Neural crest cell (in vitro differentiated cells): ENCODE measurements around the gene LRRC8D. TPM values are rescaled to one million over a fixed set of nuclear protein-coding genes. Genes with fewer than 3 reads are reported as not detected.

ENCODE experiments used
- DNase-seq: peaks from one replicate; pipeline ENCODE4 v3.0.0; 2021; ENCODE audit warnings: low read depth, mixed read lengths, low spot score
- H3K27ac Mint-ChIP-seq: one replicate; pipeline ENCODE4 v1.8.0; 2021; ENCODE audit warnings: mild to moderate bottlenecking, mixed read lengths; ENCODE audit not compliant: unreplicated experiment
- H3K27me3 Mint-ChIP-seq: 2 replicates; pipeline ENCODE4 v1.8.0; 2021; ENCODE audit warnings: low read depth, mild to moderate bottlenecking, mixed read lengths
- H3K36me3 Mint-ChIP-seq: 2 replicates; pipeline ENCODE4 v1.8.0; 2021; ENCODE audit warnings: low read depth, mild to moderate bottlenecking, mixed read lengths
- H3K4me1 Mint-ChIP-seq: 2 replicates; pipeline ENCODE4 v1.8.0; 2021; ENCODE audit warnings: mixed read lengths
- H3K4me3 Mint-ChIP-seq: one replicate; pipeline ENCODE4 v1.8.0; 2021; ENCODE audit warnings: mild to moderate bottlenecking, mixed read lengths
- H3K9me3 Mint-ChIP-seq: 2 replicates; pipeline ENCODE4 v1.8.0; 2021; ENCODE audit warnings: mixed read lengths
- CTCF ChIP-seq: fragments of 200-600 bp; sonication (generic); conservative IDR thresholded peaks from 2 replicates; pipeline ENCODE4 v1.5.0; 2021; ENCODE audit warnings: antibody characterized with exemption, mild to moderate bottlenecking
- total RNA-seq: library from RNA; stranded (reverse); gene quantifications from 2 replicates; pipeline ENCODE4 v1.2.1, GENCODE V29; 2021

Gene LRRC8D
- total RNA-seq, 1 donor from 2014 or later: 44.9 TPM

- Mint-ChIP-seq H3K4me3 (no peak overlapping the region), H3K4me1 (peaks cover 23% of the 10 kb centered on the region)
These were observed 16.1 kb upstream of the LRRC8D start for GRCh38 chr1:89804642-89805237.

GRCh38 chr1:89806616-89807015 lies 14.2 kb upstream of the LRRC8D start:
- no peak overlapping the region for H3K4me3 Mint-ChIP-seq

More at GRCh38 chr1:89804642-89805237, 16.1 kb upstream of the LRRC8D start:
- Mint-ChIP-seq H3K36me3 (no peaks in the 10 kb centered on the region), H3K9me3 (no peaks in the 10 kb centered on the region), H3K27me3 (no peaks in the 10 kb centered on the region), H3K27ac (no peak overlapping the region)
- DNase-seq: peak; percentile 96
- TF ChIP-seq CTCF: peak; percentile 93

GRCh38 chr1:89807503-89807902 lies 13.3 kb upstream of the LRRC8D start:
- H3K4me3 Mint-ChIP-seq: no peak overlapping the region
- no peaks in the 10 kb centered on the region for H3K36me3 Mint-ChIP-seq
- no peaks in the 10 kb centered on the region for H3K27me3 Mint-ChIP-seq
- peaks cover 7% of the 10 kb centered on the region for H3K4me1 Mint-ChIP-seq
- no peak for DNase-seq
- no peak overlapping the region for H3K27ac Mint-ChIP-seq
- no peaks in the 10 kb centered on the region for H3K9me3 Mint-ChIP-seq
- TF ChIP-seq CTCF: no peak

More at GRCh38 chr1:89806616-89807015, 14.2 kb upstream of the LRRC8D start:
- no peaks in the 10 kb centered on the region for H3K36me3 Mint-ChIP-seq
- no peak for TF ChIP-seq CTCF
- H3K4me1 Mint-ChIP-seq: peaks cover 15% of the 10 kb centered on the region
- H3K27ac Mint-ChIP-seq: no peak overlapping the region
- no peak for DNase-seq
- H3K27me3 Mint-ChIP-seq: no peaks in the 10 kb centered on the region
- no peaks in the 10 kb centered on the region for H3K9me3 Mint-ChIP-seq

GRCh38 chr1:89807983-89808382 lies 12.8 kb upstream of the LRRC8D start:
- Mint-ChIP-seq H3K27me3 (no peaks in the 10 kb centered on the region), H3K27ac (no peak overlapping the region), H3K4me1 (peaks cover 4% of the 10 kb centered on the region), H3K36me3 (no peaks in the 10 kb centered on the region), H3K4me3 (no peak overlapping the region), H3K9me3 (no peaks in the 10 kb centered on the region)
- no peak for DNase-seq
- no peak for TF ChIP-seq CTCF

GRCh38 chr1:89808441-89809117 lies 12.3 kb upstream of the LRRC8D start:
- Mint-ChIP-seq H3K27ac (no peak overlapping the region), H3K4me1 (peaks cover 4% of the 10 kb centered on the region), H3K27me3 (no peaks in the 10 kb centered on the region), H3K4me3 (no peak overlapping the region), H3K9me3 (no peaks in the 10 kb centered on the region), H3K36me3 (no peaks in the 10 kb centered on the region)
- TF ChIP-seq CTCF: no peak
- no peak for DNase-seq
